ENCODE measurements around the gene PARD6A.
A peak's percentile ranks its signal among the peaks of the same experiment; 100 is the strongest.
"Not testable (repeated sequence)": the region's sequence is repeated elsewhere in the genome, so short reads cannot be mapped to it uniquely, and the experiment has no call there.

The PARD6A gene

GRCh38 chr16:67667817-67668494, 7.2 kb downstream of the PARD6A start:
- peak; percentile 83 for DNase-seq

GRCh38 chr16:67668495-67669157, 7.9 kb downstream of the PARD6A start:
- no peak for DNase-seq

GRCh38 chr16:67669499-67670101, 8.8 kb downstream of the PARD6A start:
- DNase-seq = no peak

GRCh38 chr16:67672306-67672705, 11.5 kb downstream of the PARD6A start:
- no peak for DNase-seq

- peak; percentile 44 for DNase-seq
These were observed 12.2 kb downstream of the PARD6A start for GRCh38 chr16:67672739-67673662.

GRCh38 chr16:67673712-67674580, 13.2 kb downstream of the PARD6A start:
- no peak for DNase-seq

GRCh38 chr16:67674851-67675578, 14.3 kb downstream of the PARD6A start:
- no peak for DNase-seq

GRCh38 chr16:67675579-67675935, 14.8 kb downstream of the PARD6A start:
- no peak for DNase-seq

- DNase-seq = no peak
These were observed 15.2 kb downstream of the PARD6A start for GRCh38 chr16:67675999-67676398.

- DNase-seq = no peak
These were observed 15.8 kb downstream of the PARD6A start for GRCh38 chr16:67676516-67676915.

- no peak for DNase-seq
These were observed 16.2 kb downstream of the PARD6A start for GRCh38 chr16:67676939-67677338.

- DNase-seq = no peak
These were observed 17.0 kb downstream of the PARD6A start for GRCh38 chr16:67677712-67678111.

GRCh38 chr16:67678354-67679023, 17.7 kb downstream of the PARD6A start:
- no peak for DNase-seq

- DNase-seq = no peak
These were observed 19.5 kb downstream of the PARD6A start for GRCh38 chr16:67679935-67680897.

GRCh38 chr16:67683767-67684166, 23.0 kb downstream of the PARD6A start:
- no peak for DNase-seq

GRCh38 chr16:67685388-67686112, 24.8 kb downstream of the PARD6A start:
- no peak for DNase-seq

GRCh38 chr16:67693517-67694285, 32.9 kb downstream of the PARD6A start:
- DNase-seq = not testable (repeated sequence)

- no peak for DNase-seq
These were observed 33.9 kb downstream of the PARD6A start for GRCh38 chr16:67694611-67695010.

Data from central memory CD4-positive, alpha-beta T cell (primary cell).